ENCODE data around the gene C10orf90.

C10orf90 gene

GRCh38 chr10:126654579-126654978, 15.9 kb downstream of the C10orf90 start:
- no peaks in the 10 kb centered on the region for H3F3A ChIP-seq (ENCODE audit: insufficient read depth, low read length)
- no peaks in the 10 kb centered on the region for H3K4me1 ChIP-seq (ENCODE audit: insufficient read depth, low read length, severe bottlenecking)
- no peaks in the 10 kb centered on the region for H3K9me3 ChIP-seq (ENCODE audit: low read length)
- no peaks in the 10 kb centered on the region for H4K20me1 ChIP-seq (ENCODE audit: insufficient read depth, low read length)
- no peaks in the 10 kb centered on the region for H3K27me3 ChIP-seq (ENCODE audit: insufficient read depth, low read length)
- no peak overlapping the region for H3K9ac ChIP-seq (ENCODE audit: low read length)
- TF ChIP-seq EZH2 (IDR thresholded peaks at IDR 0.05; ENCODE audit: borderline replicate concordance, low read length) (no peak), CTCF (IDR thresholded peaks at IDR 0.05; ENCODE audit: low read length) (no peak)
- no peaks in the 10 kb centered on the region for H3K79me2 ChIP-seq (ENCODE audit: insufficient read depth, low read length)
- no peak overlapping the region for H3K4me2 ChIP-seq (ENCODE audit: low read length)
- H3K27ac ChIP-seq (ENCODE audit: low read depth, low read length, poor library complexity, severe bottlenecking), result no peak overlapping the region
- no peaks in the 10 kb centered on the region for H3K36me3 ChIP-seq (ENCODE audit: insufficient read depth, low read length)
- no peaks in the 10 kb centered on the region for H3K9me2 ChIP-seq (ENCODE audit: low read depth, low read length)
- H2AFZ ChIP-seq (ENCODE audit: low read length), result no peak overlapping the region
- H3K4me3 ChIP-seq (ENCODE audit: low read depth, low read length, poor library complexity, severe bottlenecking), result no peak overlapping the region

GRCh38 chr10:126651467-126651866, 19.0 kb downstream of the C10orf90 start:
- TF ChIP-seq EZH2 (IDR thresholded peaks at IDR 0.05; ENCODE audit: borderline replicate concordance, low read length), result no peak
- no peak for TF ChIP-seq CTCF (IDR thresholded peaks at IDR 0.05; ENCODE audit: low read length)
- no peaks in the 10 kb centered on the region for H3K27me3 ChIP-seq (ENCODE audit: insufficient read depth, low read length)
- H3F3A ChIP-seq (ENCODE audit: insufficient read depth, low read length), result no peaks in the 10 kb centered on the region
- no peaks in the 10 kb centered on the region for H3K4me1 ChIP-seq (ENCODE audit: insufficient read depth, low read length, severe bottlenecking)
- no peaks in the 10 kb centered on the region for H3K36me3 ChIP-seq (ENCODE audit: insufficient read depth, low read length)
- H3K79me2 ChIP-seq (ENCODE audit: insufficient read depth, low read length), result no peaks in the 10 kb centered on the region
- no peak overlapping the region for H2AFZ ChIP-seq (ENCODE audit: low read length)
- no peaks in the 10 kb centered on the region for H3K9me3 ChIP-seq (ENCODE audit: low read length)
- H3K4me3 ChIP-seq (ENCODE audit: low read depth, low read length, poor library complexity, severe bottlenecking), result no peak overlapping the region
- H4K20me1 ChIP-seq (ENCODE audit: insufficient read depth, low read length), result no peaks in the 10 kb centered on the region
- no peaks in the 10 kb centered on the region for H3K9me2 ChIP-seq (ENCODE audit: low read depth, low read length)
- no peak overlapping the region for H3K27ac ChIP-seq (ENCODE audit: low read depth, low read length, poor library complexity, severe bottlenecking)
- no peak overlapping the region for H3K9ac ChIP-seq (ENCODE audit: low read length)
- no peak overlapping the region for H3K4me2 ChIP-seq (ENCODE audit: low read length)

GRCh38 chr10:126650161-126650560, 20.3 kb downstream of the C10orf90 start:
- H3K27me3 ChIP-seq (ENCODE audit: insufficient read depth, low read length), result no peaks in the 10 kb centered on the region
- H3K9ac ChIP-seq (ENCODE audit: low read length), result no peak overlapping the region
- no peaks in the 10 kb centered on the region for H3K9me2 ChIP-seq (ENCODE audit: low read depth, low read length)
- H3K4me1 ChIP-seq (ENCODE audit: insufficient read depth, low read length, severe bottlenecking), result no peaks in the 10 kb centered on the region
- no peak for TF ChIP-seq EZH2 (IDR thresholded peaks at IDR 0.05; ENCODE audit: borderline replicate concordance, low read length)
- no peak for TF ChIP-seq CTCF (IDR thresholded peaks at IDR 0.05; ENCODE audit: low read length)
- H3K9me3 ChIP-seq (ENCODE audit: low read length), result no peaks in the 10 kb centered on the region
- no peaks in the 10 kb centered on the region for H3F3A ChIP-seq (ENCODE audit: insufficient read depth, low read length)
- no peaks in the 10 kb centered on the region for H4K20me1 ChIP-seq (ENCODE audit: insufficient read depth, low read length)
- no peak overlapping the region for H3K4me3 ChIP-seq (ENCODE audit: low read depth, low read length, poor library complexity, severe bottlenecking)
- no peaks in the 10 kb centered on the region for H3K79me2 ChIP-seq (ENCODE audit: insufficient read depth, low read length)
- H3K36me3 ChIP-seq (ENCODE audit: insufficient read depth, low read length), result no peaks in the 10 kb centered on the region
- no peak overlapping the region for H3K27ac ChIP-seq (ENCODE audit: low read depth, low read length, poor library complexity, severe bottlenecking)
- H2AFZ ChIP-seq (ENCODE audit: low read length), result no peak overlapping the region
- H3K4me2 ChIP-seq (ENCODE audit: low read length), result no peak overlapping the region
